ENCODE measurements around the gene TSKU.

Gene TSKU

DNA sequence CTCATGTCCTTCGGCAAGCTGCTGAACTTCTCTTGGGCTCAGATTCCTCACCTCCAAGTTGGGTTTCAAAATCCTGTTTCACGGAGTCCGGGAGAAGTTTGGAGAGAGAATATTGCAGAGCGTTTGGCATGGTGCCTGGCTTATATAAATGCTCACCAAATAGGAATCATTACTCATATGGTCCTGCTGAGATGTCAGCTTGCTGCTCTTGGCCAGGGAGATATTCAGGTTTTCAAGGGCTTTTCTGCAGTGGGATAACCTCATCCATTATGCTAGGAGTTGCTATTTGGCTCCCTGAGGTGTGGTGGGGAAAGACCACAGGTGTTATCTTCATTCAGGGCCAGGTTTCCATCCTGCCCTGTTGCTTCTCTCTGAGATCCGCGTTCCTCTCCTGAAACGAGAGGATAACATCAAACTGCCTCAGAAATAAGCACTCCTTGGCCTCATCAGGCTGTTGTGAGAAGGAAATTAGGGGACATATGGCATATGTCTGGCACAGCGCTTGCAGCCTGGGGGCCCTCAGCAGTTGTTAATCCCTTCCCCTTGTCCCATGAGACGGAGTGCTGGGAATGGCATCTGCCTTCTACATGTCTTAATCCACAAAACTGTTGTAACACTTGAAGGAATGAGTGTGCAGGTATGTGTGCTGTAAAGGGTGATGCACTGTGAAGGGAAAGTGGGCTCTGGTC, 47.6 kb downstream of the TSKU start:
- DNase-seq: peak; percentile 97

GRCh38 chr11:76831686-76832310, 48.6 kb downstream of the TSKU start:
- no peak for DNase-seq

DNA sequence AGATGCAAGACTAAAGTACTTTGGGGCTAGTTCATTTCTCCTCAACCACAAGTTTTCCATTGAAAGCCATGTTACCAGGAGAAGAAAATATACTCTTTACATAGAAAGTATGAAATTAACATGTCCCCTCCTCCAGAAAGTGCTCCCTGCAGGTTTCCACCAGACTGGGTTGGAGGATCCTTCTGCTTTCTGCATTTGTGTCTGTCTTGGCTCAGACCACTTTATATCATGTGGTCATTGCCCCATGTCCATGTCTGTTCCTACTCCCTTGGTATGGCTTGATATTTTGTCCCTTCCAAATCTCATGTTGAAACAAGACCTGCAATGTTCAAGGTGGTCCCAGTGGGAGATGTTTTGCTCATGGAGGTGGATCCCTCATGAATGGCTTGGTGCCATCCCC, 49.2 kb downstream of the TSKU start:
- DNase-seq: no peak

- no peak for DNase-seq
These were observed 51.0 kb downstream of the TSKU start for GRCh38 chr11:76834151-76834550.

DNA sequence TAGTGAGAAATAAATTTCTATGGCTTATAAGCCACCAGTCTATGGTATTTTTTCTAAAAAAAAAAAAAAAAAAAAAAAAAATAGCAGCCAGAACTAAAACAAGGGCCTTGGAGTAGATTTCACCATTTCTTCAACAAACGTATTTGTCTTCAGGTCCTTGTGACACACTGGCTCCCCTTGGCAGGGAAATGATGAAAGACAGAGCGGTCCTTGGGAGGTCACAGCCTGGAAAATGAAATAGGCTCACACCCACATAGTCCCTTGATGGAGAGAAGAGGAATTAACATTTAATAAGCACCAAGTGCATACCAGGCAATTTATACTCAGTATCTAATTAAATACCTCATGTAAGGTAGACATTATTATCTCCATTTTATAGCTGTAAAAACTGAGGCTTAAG, 51.9 kb downstream of the TSKU start:
- no peak for DNase-seq

- peak; percentile 78 for DNase-seq
These were observed 52.9 kb downstream of the TSKU start for GRCh38 chr11:76835928-76836612.

DNA sequence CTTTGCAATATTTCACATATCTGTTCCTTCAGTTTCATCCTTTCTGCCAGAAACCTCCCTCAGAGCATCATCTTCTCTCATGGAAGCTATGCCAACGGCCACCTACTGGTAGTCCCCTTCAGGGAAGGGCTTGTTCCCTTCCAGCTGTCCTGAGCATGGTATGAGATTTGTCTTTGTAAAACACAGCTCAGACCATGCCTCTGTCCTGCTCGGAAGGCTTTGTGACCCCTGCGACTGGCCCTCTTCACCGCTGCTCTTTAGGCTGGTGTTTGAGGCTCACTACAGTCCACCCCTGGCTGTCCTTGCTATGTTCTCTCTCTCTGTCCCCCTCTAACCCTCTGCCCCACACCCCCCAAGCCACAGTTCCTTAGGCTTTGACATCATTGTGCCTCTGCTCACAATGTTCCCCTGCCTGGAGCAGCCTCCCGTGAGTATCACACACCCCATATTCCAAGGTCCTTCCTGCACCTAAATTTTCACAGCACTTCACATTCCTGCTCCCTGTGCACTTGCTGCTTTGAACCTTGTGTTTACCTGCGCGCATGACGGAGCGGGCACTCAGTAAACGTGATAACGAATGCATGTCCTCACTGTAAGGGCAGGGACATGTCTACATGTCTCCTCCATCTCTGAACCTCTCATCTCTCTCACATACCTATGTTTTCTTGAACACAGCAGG, 53.6 kb downstream of the TSKU start:
- DNase-seq: peak; percentile 47

GRCh38 chr11:76837696-76838677, 54.8 kb downstream of the TSKU start:
- DNase-seq: no peak

DNA sequence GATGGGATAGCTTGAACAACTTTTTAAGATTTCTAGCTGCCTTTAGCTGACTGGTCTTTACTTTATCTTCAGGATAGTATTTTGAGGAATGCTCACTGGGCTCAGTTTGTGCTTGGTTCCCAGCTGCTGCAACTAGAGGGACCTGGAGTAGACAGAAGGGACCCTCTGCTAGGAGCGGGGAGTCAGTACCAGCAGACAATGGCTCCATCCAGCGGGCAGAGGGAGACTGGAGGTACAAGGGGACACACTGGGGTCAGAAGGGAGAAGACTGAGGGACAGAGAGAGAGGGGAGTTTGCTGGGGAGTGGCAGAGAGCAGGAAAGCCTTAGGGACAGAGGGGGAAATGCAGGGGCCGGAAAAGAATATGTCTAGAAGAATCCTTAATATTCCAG, 55.5 kb downstream of the TSKU start:
- DNase-seq: peak; percentile 82

DNA sequence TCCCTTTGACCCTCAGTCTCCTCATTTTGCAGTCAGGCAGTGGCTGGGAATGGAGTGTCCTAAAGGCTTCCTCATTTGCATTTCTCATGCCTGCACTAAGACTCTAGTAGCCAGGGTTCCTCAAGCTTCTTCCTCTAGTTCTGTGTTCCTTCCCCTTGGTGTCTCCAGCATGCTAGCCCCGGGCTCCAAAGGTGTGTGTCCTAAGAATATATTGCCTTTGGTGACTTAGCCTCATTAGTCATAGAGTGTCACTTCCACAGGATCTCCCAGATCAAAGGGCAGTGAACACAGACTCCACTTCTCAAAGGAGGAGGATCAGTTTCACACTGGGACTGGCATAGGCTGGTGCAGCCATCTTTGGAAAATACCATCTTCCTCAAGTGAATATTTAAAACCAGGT, 56.2 kb downstream of the TSKU start:
- no peak for DNase-seq

- DNase-seq: no peak
These were observed 58.8 kb downstream of the TSKU start for GRCh38 chr11:76841923-76842452.

DNA sequence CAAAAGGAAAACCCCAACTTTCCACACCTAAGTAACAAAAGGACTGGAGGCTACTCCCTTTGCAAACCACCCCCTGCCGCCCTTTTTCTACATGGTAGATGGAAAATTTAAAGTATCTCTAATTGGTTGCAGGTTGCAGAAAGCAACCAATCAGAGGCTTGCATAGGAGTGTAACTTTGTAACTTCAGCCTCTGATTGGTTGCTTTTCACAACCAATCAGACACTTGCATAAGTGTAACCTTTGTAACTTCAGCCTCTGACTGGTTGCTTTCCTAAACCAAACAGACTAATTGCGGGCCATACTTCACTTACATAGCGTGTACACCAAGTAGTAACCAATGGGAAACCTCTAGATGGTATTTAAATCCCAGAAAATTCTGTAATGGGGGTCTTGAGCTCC, 60.8 kb downstream of the TSKU start:
- DNase-seq: no peak

- DNase-seq: no peak
These were observed 61.4 kb downstream of the TSKU start for GRCh38 chr11:76844511-76844910.

- no peak for DNase-seq
These were observed 61.9 kb downstream of the TSKU start for GRCh38 chr11:76845069-76845468.

DNA sequence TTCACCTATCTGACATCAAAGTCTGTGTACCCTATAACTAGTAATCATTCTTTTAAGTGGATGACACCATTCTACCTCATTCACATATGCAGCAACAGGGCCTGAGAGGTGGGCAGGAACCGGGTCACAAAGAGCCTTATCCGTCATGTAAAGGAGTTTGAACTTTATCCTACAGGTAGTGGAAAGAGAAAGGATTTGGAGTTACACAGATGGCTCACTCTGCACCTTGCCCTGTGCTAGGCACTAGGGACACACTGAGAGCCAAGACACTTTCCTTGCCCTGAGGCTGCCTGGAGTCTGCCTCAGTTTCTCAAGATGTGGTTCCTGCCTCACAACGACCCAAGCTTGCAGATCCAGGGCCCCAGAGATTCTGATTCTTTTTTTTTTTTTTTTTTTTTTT, 63.3 kb downstream of the TSKU start:
- no peak for DNase-seq

Data from NCI-H82 (cell line).